ENCODE measurements around the gene PLSCR3. TPM values are rescaled to one million over a fixed set of nuclear protein-coding genes. Genes with fewer than 3 reads are reported as not detected.
"Not testable (repeated sequence)": the region's sequence is repeated elsewhere in the genome, so short reads cannot be mapped to it uniquely, and the experiment has no call there.

Gene PLSCR3
- total and polyA plus RNA-seq, 2 experiments from 2014 or later, result 30.0 to 34.3 TPM

GRCh38 chr17:7367918-7368598 lies 26.3 kb downstream of the PLSCR3 start (continued):
- TF ChIP-seq CTCF (conservative IDR thresholded peaks at IDR 0.05; ENCODE audit: low read depth in 2 of 2), result no peak
- no peak for TF ChIP-seq POLR2AphosphoS5 (IDR thresholded peaks at IDR 0.05; ENCODE audit: low read depth)
- no peak for TF ChIP-seq NANOG (IDR thresholded peaks at IDR 0.05; ENCODE audit: borderline replicate concordance)
- no peak for TF ChIP-seq ETS1 (IDR thresholded peaks at IDR 0.05)
- no peak for TF ChIP-seq CREB1 (CRISPR knock-in tag; IDR thresholded peaks at IDR 0.05; ENCODE audit: low read depth)
- TF ChIP-seq JUNB (IDR thresholded peaks at IDR 0.05; ENCODE audit: unreplicated experiment), result no peak
- no peak for TF ChIP-seq EZH2phosphoT487 (IDR thresholded peaks at IDR 0.05; ENCODE audit: unreplicated experiment)
- no peak for TF ChIP-seq EZH2 (IDR thresholded peaks at IDR 0.05; ENCODE audit: low read depth, unreplicated experiment)
- TF ChIP-seq STAT1 (IDR thresholded peaks at IDR 0.05; ENCODE audit: unreplicated experiment), result no peak

- Histone ChIP-seq H3K4me3 (0 out of 2 replicates have a peak overlapping the region, but pooled peaks have one; percentile 26), H3K4me2 (peak overlapping the region; percentile 68), H3K79me2 (replicated peaks; ENCODE audit: insufficient read depth) (no peaks in the 10 kb centered on the region), H3K9me2 (ENCODE audit: insufficient read depth) (no peaks in the 10 kb centered on the region), H3K27ac (ENCODE audit: low read depth) (0 out of 2 replicates have a peak overlapping the region, but pooled peaks have one; percentile 63), H2AFZ (no peak overlapping the region), H4K20me1 (replicated peaks; ENCODE audit: insufficient read depth) (no peaks in the 10 kb centered on the region), H3K4me1 (ENCODE audit: insufficient read depth) (peaks cover 28% of the 10 kb centered on the region), H3K27me3 (ENCODE audit: insufficient read depth) (no peaks in the 10 kb centered on the region), H3K36me3 (ENCODE audit: insufficient read depth) (no peaks in the 10 kb centered on the region), H3F3A (replicated peaks; ENCODE audit: low read depth) (0 out of 2 replicates have a peak, but pooled peaks cover 5% of the 10 kb centered on the region)
- Mint-ChIP-seq H3K27ac (no peak overlapping the region), H3K9me3 (no peaks in the 10 kb centered on the region), H3K4me1 (peaks cover 26% of the 10 kb centered on the region), H3K36me3 (ENCODE audit: low read depth) (no peaks in the 10 kb centered on the region), H3K27me3 (ENCODE audit: insufficient read depth, low read depth, poor library complexity) (peaks cover 9% of the 10 kb centered on the region), H3K4me3 (no peak overlapping the region)
- TF ChIP-seq ETS1 (IDR thresholded peaks at IDR 0.05) (no peak), REST (IDR thresholded peaks at IDR 0.05; ENCODE audit: unreplicated experiment) (no peak), CREB1 (CRISPR knock-in tag; IDR thresholded peaks at IDR 0.05; ENCODE audit: low read depth) (no peak), NANOG (IDR thresholded peaks at IDR 0.05; ENCODE audit: borderline replicate concordance) (no peak), EZH2 (IDR thresholded peaks at IDR 0.05; ENCODE audit: low read depth, unreplicated experiment) (no peak), POLR2AphosphoS5 (IDR thresholded peaks at IDR 0.05; ENCODE audit: low read depth) (no peak), CTCF (conservative IDR thresholded peaks at IDR 0.05; ENCODE audit: low read depth in 2 of 2) (peak in 1 of 2 experiments; percentile 20; a peak in 2 of 4 replicates), STAT1 (IDR thresholded peaks at IDR 0.05; ENCODE audit: unreplicated experiment) (no peak), EZH2phosphoT487 (IDR thresholded peaks at IDR 0.05; ENCODE audit: unreplicated experiment) (no peak)
- ATAC-seq, result peak; percentile 83
- peak; percentile 64 for DNase-seq (ENCODE audit: low spot score)
Observed at GRCh38 chr17:7367083-7367482, 27.2 kb downstream of the PLSCR3 start.

- not testable (repeated sequence) for H3K4me3 Mint-ChIP-seq; H3K27ac Mint-ChIP-seq; H3F3A ChIP-seq (replicated peaks; ENCODE audit: low read depth); H3K4me2 ChIP-seq; H3K36me3 ChIP-seq (ENCODE audit: insufficient read depth); H3K9me2 ChIP-seq (ENCODE audit: insufficient read depth); ATAC-seq; H3K27me3 ChIP-seq (ENCODE audit: insufficient read depth); H3K27ac ChIP-seq (ENCODE audit: low read depth); DNase-seq (ENCODE audit: low spot score); H3K9me3 Mint-ChIP-seq; H3K79me2 ChIP-seq (replicated peaks; ENCODE audit: insufficient read depth); H4K20me1 ChIP-seq (replicated peaks; ENCODE audit: insufficient read depth); H3K4me3 ChIP-seq; H3K36me3 Mint-ChIP-seq (ENCODE audit: low read depth); H2AFZ ChIP-seq; H3K27me3 Mint-ChIP-seq (ENCODE audit: insufficient read depth, low read depth, poor library complexity)
- H3K4me1 Mint-ChIP-seq, result peaks cover 26% of the 10 kb centered on the region
- peaks cover 28% of the 10 kb centered on the region for H3K4me1 ChIP-seq (ENCODE audit: insufficient read depth)
Observed at GRCh38 chr17:7365963-7366362, 28.4 kb downstream of the PLSCR3 start.

Measured in GM23338 (cell line).